HL-60/S4 (cell line): Measurements from ENCODE around the gene AKAP10.
"Not testable (repeated sequence)": the region's sequence is repeated elsewhere in the genome, so short reads cannot be mapped to it uniquely, and the experiment has no call there.

Source experiments
- in situ Hi-C: fragments of 300-500 bp; cut with MboI; formaldehyde crosslinking; loops from 2 replicates; pipeline ENCODE4 v1.14.3; 2022; ENCODE audit warnings: low sequenced_read_pairs

The AKAP10 gene

DNA sequence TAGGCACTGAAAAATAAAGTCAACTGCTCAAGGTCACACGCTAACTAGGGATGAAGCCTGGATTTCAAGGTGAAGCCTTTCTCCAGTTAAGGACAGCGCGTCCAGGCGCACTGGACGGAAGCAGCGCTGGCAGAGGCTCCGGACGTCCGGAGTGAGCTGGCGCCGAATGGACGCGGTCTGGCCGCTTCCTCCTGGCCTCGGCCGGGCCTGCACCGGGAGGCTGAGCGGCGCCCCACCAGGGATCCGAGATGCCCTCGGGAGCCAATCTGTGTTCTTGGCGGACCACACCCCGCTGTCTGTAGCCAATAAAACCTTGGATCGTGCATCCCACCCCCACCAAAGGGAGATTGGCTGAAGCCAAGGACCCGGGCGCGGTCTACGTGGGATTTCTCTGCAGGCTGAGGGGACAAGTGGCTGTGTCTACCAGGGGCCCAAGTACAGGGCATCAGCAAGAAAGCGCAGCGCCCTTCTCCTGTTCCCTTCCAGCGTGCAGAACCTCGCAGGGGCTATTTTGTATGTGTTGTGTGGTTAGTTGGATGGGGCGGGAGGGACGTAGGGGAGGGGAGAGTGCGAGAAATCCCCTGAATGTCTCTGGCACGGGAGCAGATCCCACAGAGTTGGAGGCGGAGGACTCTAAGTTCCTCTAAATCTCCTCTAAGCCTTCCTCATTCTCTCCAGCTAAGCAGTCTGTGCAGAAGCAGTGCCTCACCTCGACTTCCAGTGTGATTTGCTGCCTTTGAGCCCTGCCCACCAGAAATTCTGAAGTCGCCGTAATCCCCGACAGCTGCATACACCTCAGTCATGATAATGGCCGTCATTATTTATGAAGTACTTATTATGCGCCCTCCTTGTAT, 2.5 kb upstream of the AKAP10 start:
- in situ Hi-C loops, result loop anchor here (10.0 to 25.0 kb wide), 2 partner anchors 135 to 332 kb away; no protein-coding TSS in a partner anchor

GRCh38 chr17:19978805-19979211, 1.2 kb upstream of the AKAP10 start:
- in situ Hi-C loops, result loop anchor here (25.0 kb wide), 1 partner anchor 333 kb away; no protein-coding TSS in a partner anchor

- in situ Hi-C loops, result loop anchor here (25.0 kb wide), 1 partner anchor 334 kb away; no protein-coding TSS in a partner anchor
Observed at GRCh38 chr17:19978209-19978802, 678 bp upstream of the AKAP10 start.

DNA sequence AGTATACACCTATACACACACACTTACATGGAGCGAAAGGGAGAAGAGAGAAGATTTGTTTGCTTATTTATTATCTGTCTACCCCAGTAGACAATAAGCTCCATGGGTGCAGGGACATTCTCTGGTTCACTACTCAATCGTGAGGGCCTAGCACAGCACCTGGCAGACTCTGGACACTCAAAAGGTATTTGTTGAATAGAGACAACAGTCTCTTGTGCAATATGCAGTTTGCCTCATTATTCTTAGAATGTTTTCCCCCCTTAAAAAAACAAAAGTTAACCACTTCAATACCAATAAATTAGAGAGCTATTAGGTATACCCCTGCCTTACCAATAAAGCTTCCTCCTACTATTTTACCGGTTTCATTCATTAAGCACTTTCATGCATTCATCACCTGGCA, 2.0 kb downstream of the AKAP10 start:
- in situ Hi-C loops, result loop anchor here (25.0 kb wide), 1 partner anchor 337 kb away; no protein-coding TSS in a partner anchor

- in situ Hi-C loops, result no loop called here
Observed at GRCh38 chr17:19973156-19973555, 4.5 kb downstream of the AKAP10 start.

GRCh38 chr17:19962954-19963353, 14.7 kb downstream of the AKAP10 start:
- in situ Hi-C loops, result not testable (repeated sequence)

DNA sequence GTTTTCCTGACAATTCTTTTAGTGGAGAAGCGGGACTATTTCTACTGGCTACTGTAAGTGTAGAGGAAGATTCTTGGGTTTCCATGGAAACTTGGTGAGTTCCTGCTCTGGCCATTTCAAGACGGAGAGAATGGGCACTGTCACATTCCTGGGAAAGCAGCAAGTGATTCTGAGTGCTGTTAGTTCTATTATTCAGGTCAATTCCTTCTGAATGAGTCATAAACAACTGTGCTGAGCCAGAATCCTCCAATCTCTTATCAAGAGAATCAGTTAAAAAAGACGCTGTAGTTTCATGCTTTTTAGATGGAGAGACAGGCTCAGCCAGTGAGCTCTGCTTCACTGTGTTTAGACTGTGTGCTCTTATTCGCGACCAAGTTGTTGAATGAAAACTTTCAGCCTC, 19.6 kb downstream of the AKAP10 start:
- in situ Hi-C loops, result no loop called here

DNA sequence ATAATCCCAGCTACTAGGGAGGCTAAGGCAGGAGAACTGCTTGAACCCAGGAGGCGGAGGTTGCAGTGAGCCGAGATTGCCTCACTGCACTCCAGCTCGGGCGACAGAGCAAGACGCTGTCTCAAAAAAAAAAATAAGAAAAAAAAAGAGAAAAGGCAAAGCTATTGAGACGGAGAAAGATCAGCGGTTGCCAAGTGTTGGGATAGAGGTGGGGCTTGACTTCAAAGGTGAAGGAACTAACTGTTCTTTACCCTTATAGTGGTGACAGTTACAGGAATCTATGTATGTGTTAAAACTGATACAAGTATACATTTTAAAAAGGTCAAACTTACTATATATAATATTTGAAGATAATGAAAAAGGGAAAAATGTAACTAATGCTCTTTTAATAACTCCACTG, 22.5 kb downstream of the AKAP10 start:
- in situ Hi-C loops, result no loop called here

- in situ Hi-C loops, result not testable (repeated sequence)
Observed at GRCh38 chr17:19951411-19951810, 26.2 kb downstream of the AKAP10 start.

- in situ Hi-C loops, result not testable (repeated sequence)
Observed at GRCh38 chr17:19950624-19951195, 26.9 kb downstream of the AKAP10 start.

DNA sequence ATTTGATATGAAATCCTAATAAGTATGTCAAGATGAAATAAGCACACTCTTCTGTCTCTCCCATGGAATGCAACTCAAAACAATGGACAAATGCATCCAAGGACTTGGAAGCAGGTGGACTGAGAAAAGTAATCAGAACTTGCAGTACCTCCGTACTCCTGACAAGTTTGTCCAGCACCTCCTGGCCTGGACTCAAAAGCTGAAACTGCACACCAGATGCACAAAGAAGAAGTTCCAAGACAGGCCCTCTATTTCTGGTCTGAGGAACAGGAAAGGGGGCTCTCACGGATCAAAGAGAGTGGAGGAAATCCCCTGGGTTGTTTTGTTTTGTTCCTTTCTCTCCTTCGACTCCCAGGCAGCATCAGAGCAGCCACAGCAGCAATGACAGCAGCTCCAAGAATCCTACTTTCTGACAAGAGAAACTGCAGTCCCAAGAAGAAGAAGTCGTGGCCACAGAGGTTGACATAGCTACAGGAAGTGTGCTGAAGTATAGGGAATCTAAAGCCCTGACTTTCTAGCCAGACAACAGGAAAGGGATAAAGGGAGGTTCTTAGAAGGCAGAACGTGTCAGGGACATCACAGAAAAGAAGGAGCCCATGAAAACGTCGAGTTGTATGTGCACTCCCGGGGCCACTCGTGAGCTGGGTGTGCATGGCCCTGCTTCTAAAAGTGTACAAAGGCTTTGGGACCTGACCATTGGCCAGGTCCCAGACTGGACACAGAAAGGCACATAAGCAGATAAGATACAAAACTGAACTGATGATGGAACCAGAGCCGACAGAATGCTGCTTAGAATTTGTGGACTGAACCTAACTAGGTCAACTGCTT, 29.3 kb downstream of the AKAP10 start:
- in situ Hi-C loops, result no loop called here

- in situ Hi-C loops, result no loop called here
Observed at GRCh38 chr17:19946921-19947320, 30.7 kb downstream of the AKAP10 start.

- in situ Hi-C loops, result no loop called here
Observed at GRCh38 chr17:19945009-19945626, 32.5 kb downstream of the AKAP10 start.

DNA sequence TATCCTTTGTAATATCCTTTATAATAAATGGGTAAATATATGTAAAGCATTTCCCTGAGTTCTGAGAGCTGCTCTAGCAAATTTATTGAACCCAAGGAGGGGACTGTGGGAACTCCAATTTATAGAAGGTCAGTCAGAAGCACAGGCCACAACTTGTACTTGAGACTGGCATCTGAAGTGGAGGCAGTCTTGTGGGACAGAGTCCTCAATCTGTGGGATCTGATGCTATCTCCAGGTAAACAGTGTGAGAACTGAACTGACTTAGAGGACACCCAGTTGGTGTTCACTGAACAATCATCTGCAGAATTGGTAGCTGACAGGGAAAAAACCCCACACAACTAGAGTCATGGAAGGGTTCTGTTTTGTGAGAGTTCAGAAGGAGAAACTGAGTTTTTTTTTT, 34.0 kb downstream of the AKAP10 start:
- in situ Hi-C loops, result no loop called here

DNA sequence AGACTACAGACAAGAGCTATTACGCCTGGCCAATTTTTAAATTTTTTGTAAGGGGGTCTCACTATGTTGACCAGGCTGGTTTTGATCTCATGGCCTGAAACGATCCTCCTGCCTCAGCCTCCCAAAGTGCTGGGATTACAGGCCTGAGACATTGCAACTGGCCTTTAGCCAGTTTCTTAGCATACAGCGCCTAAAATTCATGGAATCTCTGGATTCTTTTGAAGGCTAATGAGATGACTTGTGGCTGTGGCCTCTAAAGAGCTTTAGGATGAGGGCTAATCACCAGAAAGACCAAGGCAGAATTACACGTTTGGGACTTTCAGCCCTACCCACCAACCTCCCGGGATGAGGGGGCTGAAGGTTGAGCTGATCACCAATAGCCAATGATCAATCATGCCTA, 34.6 kb downstream of the AKAP10 start:
- in situ Hi-C loops, result no loop called here

GRCh38 chr17:19940722-19941464, 36.7 kb downstream of the AKAP10 start:
- in situ Hi-C loops, result no loop called here

DNA sequence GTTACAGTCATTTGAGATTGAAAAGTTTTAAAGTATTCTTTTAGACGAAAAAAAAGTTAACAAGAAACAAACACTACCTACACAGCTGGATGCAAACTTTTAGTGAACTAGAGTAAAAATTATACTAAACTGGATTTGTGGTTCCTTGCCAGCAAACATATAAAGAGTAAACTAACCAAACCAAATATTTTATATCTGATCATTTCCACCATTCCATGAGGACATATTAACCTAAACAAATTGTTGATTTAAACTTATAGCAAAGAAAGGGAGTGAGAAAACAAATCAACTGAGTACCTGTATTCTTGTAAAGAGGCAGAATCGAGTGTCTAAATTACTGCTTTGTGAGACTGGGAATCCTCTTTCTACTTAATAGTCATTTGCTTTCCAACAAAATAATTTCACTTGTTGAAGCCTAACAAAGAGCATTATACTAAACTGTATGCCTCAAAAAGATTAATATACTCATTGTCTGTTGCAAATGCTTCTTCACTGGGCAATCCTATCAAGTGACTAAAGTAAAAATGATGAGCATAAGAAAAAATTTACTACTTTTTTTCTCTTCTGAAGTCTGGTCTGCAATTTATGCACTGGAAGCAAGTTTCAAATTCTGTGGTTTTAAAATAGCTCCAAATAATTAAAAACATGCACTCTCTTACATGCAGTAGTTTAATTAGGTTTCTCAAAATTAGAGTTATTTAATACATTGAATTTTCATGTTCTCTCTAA, 37.5 kb downstream of the AKAP10 start:
- in situ Hi-C loops, result no loop called here

GRCh38 chr17:19938736-19939135, 38.9 kb downstream of the AKAP10 start:
- in situ Hi-C loops, result no loop called here

- in situ Hi-C loops, result no loop called here
Observed at GRCh38 chr17:19937522-19937921, 40.1 kb downstream of the AKAP10 start.
